BLaER1 (cell line): Measurements from ENCODE around the gene CLDND1.
A peak's percentile ranks its signal among the peaks of the same experiment; 100 is the strongest.

Source experiments
- H3K27ac ChIP-seq: shearing (Covaris generic); formaldehyde crosslinking; 2 replicates; pipeline ENCODE4 v1.8.1; 2022
- H3K27me3 ChIP-seq: shearing (Covaris generic); formaldehyde crosslinking; 2 replicates; pipeline ENCODE4 v1.8.1; 2022
- H3K36me3 ChIP-seq: shearing (Covaris generic); formaldehyde crosslinking; 2 replicates; pipeline ENCODE4 v1.8.1; 2022
- H3K4me1 ChIP-seq: shearing (Covaris generic); formaldehyde crosslinking; 2 replicates; pipeline ENCODE4 v1.8.1; 2022
- H3K4me2 ChIP-seq: shearing (Covaris generic); formaldehyde crosslinking; 2 replicates; pipeline ENCODE4 v1.8.1; 2022
- H3K4me3 ChIP-seq: shearing (Covaris generic); formaldehyde crosslinking; 2 replicates; pipeline ENCODE4 v1.8.1; 2022
- H3K9ac ChIP-seq: shearing (Covaris generic); formaldehyde crosslinking; 2 replicates; pipeline ENCODE4 v1.8.1; 2022
- H3K9me3 ChIP-seq: shearing (Covaris generic); formaldehyde crosslinking; 2 replicates; pipeline ENCODE4 v1.8.1; 2022
- H4K20me1 ChIP-seq: shearing (Covaris generic); formaldehyde crosslinking; 2 replicates; pipeline ENCODE4 v1.8.1; 2022
- Cebpa-rat ChIP-seq: shearing (Covaris generic); IDR thresholded peaks from 2 replicates; pipeline ENCODE4 v1.8.1; 2022

The CLDND1 gene

GRCh38 chr3:98532709-98533571, 10.2 kb upstream of the CLDND1 start:
- Histone ChIP-seq H3K9ac (no peak overlapping the region), H3K4me2 (no peak overlapping the region), H3K9me3 (no peaks in the 10 kb centered on the region), H3K27me3 (no peaks in the 10 kb centered on the region), H3K4me3 (no peak overlapping the region), H3K36me3 (no peaks in the 10 kb centered on the region), H3K27ac (no peak overlapping the region), H4K20me1 (no peaks in the 10 kb centered on the region), H3K4me1 (no peaks in the 10 kb centered on the region)
- TF ChIP-seq Cebpa-rat, result no peak

- no peak overlapping the region for H3K4me2 ChIP-seq
- H3K36me3 ChIP-seq, result no peaks in the 10 kb centered on the region
- H3K27me3 ChIP-seq, result no peaks in the 10 kb centered on the region
- no peaks in the 10 kb centered on the region for H3K9me3 ChIP-seq
- no peaks in the 10 kb centered on the region for H4K20me1 ChIP-seq
- H3K4me3 ChIP-seq, result no peak overlapping the region
- H3K4me1 ChIP-seq, result no peaks in the 10 kb centered on the region
- no peak for TF ChIP-seq Cebpa-rat
- H3K27ac ChIP-seq, result no peak overlapping the region
- no peak overlapping the region for H3K9ac ChIP-seq
Measured at GRCh38 chr3:98532275-98532637, 9.6 kb upstream of the CLDND1 start.

GRCh38 chr3:98531622-98532274, 9.0 kb upstream of the CLDND1 start, which contains the start of gene GPR15:
GPR15 (plus strand) TSS chr3:98531978; CDS start chr3:98532034, 56 bp downstream.
- Histone ChIP-seq H3K36me3 (no peaks in the 10 kb centered on the region), H4K20me1 (no peaks in the 10 kb centered on the region), H3K4me1 (no peaks in the 10 kb centered on the region), H3K27ac (no peak within 1 kb of the TSS), H3K27me3 (no peaks in the 10 kb centered on the region), H3K9ac (no peak within 1 kb of the TSS), H3K9me3 (no peaks in the 10 kb centered on the region), H3K4me3 (no peak within 1 kb of the TSS), H3K4me2 (no peak within 1 kb of the TSS)
- TF ChIP-seq Cebpa-rat, result no peak

- Histone ChIP-seq H3K9ac (no peak overlapping the region), H3K36me3 (no peaks in the 10 kb centered on the region), H3K9me3 (no peaks in the 10 kb centered on the region), H3K4me2 (no peak overlapping the region), H3K4me1 (no peaks in the 10 kb centered on the region), H4K20me1 (no peaks in the 10 kb centered on the region), H3K4me3 (no peak overlapping the region), H3K27ac (no peak overlapping the region), H3K27me3 (no peaks in the 10 kb centered on the region)
- no peak for TF ChIP-seq Cebpa-rat
Measured at GRCh38 chr3:98530676-98531075, 8.0 kb upstream of the CLDND1 start.

GRCh38 chr3:98529856-98530459, 7.3 kb upstream of the CLDND1 start:
- no peaks in the 10 kb centered on the region for H3K36me3 ChIP-seq
- no peak overlapping the region for H3K27ac ChIP-seq
- no peaks in the 10 kb centered on the region for H3K27me3 ChIP-seq
- no peak overlapping the region for H3K4me3 ChIP-seq
- no peaks in the 10 kb centered on the region for H3K9me3 ChIP-seq
- no peak overlapping the region for H3K4me2 ChIP-seq
- no peak for TF ChIP-seq Cebpa-rat
- H4K20me1 ChIP-seq, result no peaks in the 10 kb centered on the region
- no peaks in the 10 kb centered on the region for H3K4me1 ChIP-seq
- H3K9ac ChIP-seq, result no peak overlapping the region

GRCh38 chr3:98528474-98529346, 6.0 kb upstream of the CLDND1 start:
- H3K4me2 ChIP-seq, result no peak overlapping the region
- H3K4me3 ChIP-seq, result no peak overlapping the region

GRCh38 chr3:98525494-98525893, 2.8 kb upstream of the CLDND1 start:
- Histone ChIP-seq H3K9ac (no peak overlapping the region), H3K36me3 (peaks cover 7% of the 10 kb centered on the region; the same call in 1 of the 2 replicates), H3K4me1 (peaks cover 13% of the 10 kb centered on the region), H3K9me3 (no peaks in the 10 kb centered on the region), H3K27ac (no peak overlapping the region), H3K4me2 (no peak overlapping the region), H3K27me3 (no peaks in the 10 kb centered on the region), H4K20me1 (peaks cover 14% of the 10 kb centered on the region), H3K4me3 (no peak overlapping the region)
- TF ChIP-seq Cebpa-rat, result no peak

More at GRCh38 chr3:98528474-98529346, 6.0 kb upstream of the CLDND1 start:
- Histone ChIP-seq H3K9ac (no peak overlapping the region), H3K4me1 (no peaks in the 10 kb centered on the region), H3K9me3 (no peaks in the 10 kb centered on the region), H3K27me3 (no peaks in the 10 kb centered on the region), H4K20me1 (no peaks in the 10 kb centered on the region), H3K27ac (no peak overlapping the region), H3K36me3 (no peaks in the 10 kb centered on the region)
- TF ChIP-seq Cebpa-rat, result no peak

GRCh38 chr3:98521897-98522543, 682 bp downstream of the CLDND1 start:
- Histone ChIP-seq H3K36me3 (peaks cover 41% of the 10 kb centered on the region), H3K4me2 (peak overlapping the region; percentile 88), H4K20me1 (peaks cover 19% of the 10 kb centered on the region), H3K9me3 (no peaks in the 10 kb centered on the region), H3K27ac (peak overlapping the region; percentile 88), H3K27me3 (no peaks in the 10 kb centered on the region), H3K9ac (peak overlapping the region; percentile 95), H3K4me1 (peaks cover 13% of the 10 kb centered on the region), H3K4me3 (peak overlapping the region; percentile 91)
- no peak for TF ChIP-seq Cebpa-rat

GRCh38 chr3:98519351-98519750, 3.4 kb downstream of the CLDND1 start:
- Histone ChIP-seq H3K36me3 (peaks cover 61% of the 10 kb centered on the region), H3K9ac (no peak overlapping the region), H3K27me3 (no peaks in the 10 kb centered on the region), H3K4me2 (no peak overlapping the region), H4K20me1 (peaks cover 19% of the 10 kb centered on the region), H3K4me3 (no peak overlapping the region), H3K27ac (no peak overlapping the region), H3K9me3 (no peaks in the 10 kb centered on the region), H3K4me1 (peaks cover 13% of the 10 kb centered on the region)
- no peak for TF ChIP-seq Cebpa-rat
